Astrocyte (in vitro differentiated cells and primary cell): ENCODE measurements around the gene SLC39A8.

Experiments
- CTCF ChIP-seq: IDR thresholded peaks from 2 replicates; pipeline ENCODE4 v1.5.1; 2011; ENCODE audit warnings: low read depth, mild to moderate bottlenecking, inconsistent platforms, low read length, moderate library complexity; ENCODE audit not compliant: insufficient read depth
- EZH2 ChIP-seq: IDR thresholded peaks from 2 replicates; pipeline ENCODE4 v1.6.1; 2012; ENCODE audit warnings: mild to moderate bottlenecking, low read length, inconsistent platforms; ENCODE audit not compliant: insufficient read depth

GRCh38 chr4:102259081-102259480 lies 86.2 kb downstream of the SLC39A8 start:
- TF ChIP-seq CTCF (no peak), EZH2 (no peak)
